EL (cell line): ENCODE data around the gene ST3GAL3.
"Not testable (repeated sequence)": the region's sequence is repeated elsewhere in the genome, so short reads cannot be mapped to it uniquely, and the experiment has no call there.

Experiments
- DNase-seq: peaks from one replicate; pipeline ENCODE4 v3.0.0-alpha.2; 2016

ST3GAL3 gene

DNA sequence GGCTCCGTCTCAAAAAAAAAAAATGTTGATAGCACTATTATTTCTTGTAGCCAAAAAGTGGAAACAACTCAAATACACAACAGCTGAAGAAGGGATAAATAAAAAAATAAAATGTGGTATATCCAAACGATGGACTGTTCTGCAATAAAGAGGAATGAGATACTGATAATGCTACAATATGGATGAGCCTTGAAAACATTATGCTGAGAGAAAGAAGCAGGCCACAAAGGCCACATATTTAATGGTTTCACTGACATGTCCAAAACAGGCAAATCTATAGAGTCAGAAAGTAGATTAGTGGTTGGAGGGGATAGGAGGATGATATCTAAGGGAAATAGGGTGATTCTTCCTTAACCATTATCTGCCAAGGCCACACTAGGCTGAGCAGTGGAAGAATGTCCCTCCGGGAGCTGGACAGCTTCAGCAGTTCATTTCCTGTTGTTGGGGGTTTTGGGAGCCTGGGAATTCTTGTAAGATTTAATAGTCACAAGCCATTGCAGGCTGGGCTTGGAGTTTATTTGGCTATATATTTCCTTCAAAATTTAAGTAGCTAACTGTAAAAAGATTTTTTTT lies 53.5 kb downstream of the ST3GAL3 start:
- peak; percentile 26 for DNase-seq

DNA sequence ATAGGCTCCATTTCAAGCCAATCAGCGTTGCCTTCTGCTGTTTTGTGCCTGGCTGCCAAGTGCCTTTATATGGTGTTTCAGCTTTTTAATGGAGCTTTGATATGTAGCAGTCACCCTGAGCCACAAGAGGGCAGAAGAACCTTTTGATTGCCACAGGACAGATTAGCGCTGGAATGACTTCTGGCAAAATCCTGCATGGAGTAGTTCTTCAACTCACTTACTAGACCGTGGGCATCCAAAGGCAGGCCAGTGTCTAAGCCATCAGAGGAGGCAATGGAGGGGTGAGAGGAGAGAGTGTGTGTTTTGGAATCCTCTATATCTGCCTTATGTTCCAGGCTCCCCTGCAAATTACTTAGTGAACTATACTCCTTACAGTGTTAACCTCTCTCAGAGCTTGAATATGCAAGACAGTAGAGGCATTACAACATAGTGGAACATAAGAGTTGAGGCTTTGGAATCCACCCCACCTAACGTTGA lies 56.2 kb downstream of the ST3GAL3 start:
- peak; percentile 86 for DNase-seq

- DNase-seq, result no peak
Observed at GRCh38 chr1:43764581-43764980, 57.2 kb downstream of the ST3GAL3 start.

DNA sequence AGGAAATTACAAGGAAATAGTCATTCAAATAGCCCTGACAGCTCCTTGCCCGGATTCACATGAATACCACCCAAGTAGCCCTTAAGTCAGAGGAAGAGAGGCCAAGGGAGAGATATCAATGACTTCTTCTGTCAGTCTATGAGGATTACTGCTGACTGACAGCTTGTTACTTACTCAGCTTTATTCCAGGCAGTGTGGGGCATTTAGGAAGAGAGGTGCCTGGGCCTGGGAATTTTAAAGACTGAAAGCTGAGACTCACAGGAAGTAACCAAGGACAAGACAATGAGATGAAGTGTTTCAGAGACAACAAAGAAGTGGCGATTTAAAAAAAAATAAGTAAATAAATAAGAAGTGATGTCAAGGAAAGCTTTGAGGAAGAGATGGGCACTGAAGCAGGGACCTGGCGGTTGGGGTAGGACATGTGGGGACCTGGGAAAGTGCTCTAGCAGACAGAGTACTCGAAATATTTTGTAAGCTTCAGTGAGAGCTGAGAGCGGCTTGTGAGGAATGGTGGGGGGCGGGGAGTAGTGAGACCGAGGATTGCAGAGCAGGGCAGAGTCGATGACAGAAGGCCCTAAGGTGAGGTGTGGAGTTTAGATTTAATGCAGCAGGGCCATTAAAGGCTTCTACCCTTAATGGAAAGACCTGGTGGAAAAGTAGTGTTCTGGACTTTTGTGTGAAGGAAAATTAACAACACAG lies 58.9 kb downstream of the ST3GAL3 start:
- no peak for DNase-seq

DNA sequence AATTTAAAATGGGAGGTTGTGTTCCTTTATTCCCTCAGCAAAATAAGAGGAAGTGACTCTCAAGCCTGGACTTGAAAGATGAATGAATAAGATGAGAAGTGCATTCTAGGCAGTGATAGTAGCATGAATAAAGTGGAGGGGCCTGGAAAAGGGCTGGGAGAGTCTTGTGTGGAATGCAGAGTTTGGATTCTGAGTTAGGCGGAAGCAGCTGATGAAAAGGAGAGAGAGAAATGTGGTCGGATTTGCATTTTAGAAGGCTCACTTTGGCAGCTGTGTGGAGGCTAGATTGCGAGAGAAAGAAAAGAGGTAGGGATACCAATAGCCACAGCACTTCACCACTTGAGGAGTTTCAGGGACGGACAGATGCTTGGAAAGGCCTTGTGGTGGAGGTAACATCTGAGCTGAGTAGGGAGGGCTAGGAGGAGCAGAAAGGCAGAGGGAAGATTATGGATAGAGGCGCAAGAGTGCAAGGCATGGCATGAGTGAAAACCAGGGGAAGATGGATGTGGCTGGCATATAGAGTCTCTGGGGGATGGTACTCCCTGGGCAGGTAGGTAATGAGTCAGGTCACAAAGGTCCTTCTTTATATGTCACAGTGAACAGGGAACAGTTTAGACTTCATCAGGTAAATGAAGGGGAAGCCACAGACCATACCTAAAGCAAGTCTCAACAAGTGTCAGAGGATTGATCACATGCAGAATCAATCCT lies 59.6 kb downstream of the ST3GAL3 start:
- DNase-seq, result no peak

DNA sequence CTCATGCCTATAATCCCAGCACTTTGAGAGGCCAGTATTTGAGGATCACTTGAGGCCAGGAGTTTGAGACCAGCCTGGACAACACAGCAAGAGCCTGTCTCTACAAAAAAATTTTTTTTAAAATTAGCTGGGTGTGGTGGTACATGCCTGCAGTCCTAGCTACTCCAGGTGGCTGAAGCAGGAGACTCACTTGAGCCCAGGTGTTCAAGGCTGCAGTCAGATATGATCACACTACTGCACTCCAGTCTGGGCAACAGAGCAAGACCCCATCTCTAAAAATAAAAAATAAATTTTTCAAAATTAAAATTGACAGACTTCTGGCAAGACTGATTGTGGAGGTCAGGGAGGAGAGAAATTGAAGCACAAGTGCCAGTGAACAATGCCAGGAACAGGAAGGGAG lies 60.8 kb downstream of the ST3GAL3 start:
- no peak for DNase-seq

DNA sequence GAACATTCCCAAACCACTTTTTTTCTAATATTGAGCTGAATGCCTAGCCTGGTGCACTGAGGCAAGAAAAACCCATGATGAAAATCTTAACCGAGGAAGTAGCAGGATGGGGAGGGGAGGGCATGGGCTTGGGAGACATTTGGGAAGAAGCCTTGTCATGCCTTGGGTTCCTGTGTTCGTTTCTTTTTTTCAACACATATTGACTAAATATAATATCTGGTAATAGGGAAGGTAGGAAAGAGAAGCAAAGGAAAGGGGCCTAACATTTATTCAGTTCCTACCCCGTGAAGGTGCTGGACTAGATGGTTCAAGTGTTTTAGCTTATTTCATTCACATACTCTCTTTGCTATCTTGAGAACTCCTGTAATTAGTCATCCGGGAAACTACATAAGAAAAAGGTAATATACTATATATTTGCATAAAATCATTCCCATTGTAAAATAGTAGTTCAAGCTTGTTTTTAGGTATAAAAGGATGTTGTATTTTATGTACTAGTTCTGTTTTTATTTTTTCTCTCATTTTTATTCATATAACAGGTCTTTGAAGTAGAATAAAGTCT lies 62.1 kb downstream of the ST3GAL3 start:
- no peak for DNase-seq

- DNase-seq, result no peak
Observed at GRCh38 chr1:43770111-43770510, 62.8 kb downstream of the ST3GAL3 start.

DNA sequence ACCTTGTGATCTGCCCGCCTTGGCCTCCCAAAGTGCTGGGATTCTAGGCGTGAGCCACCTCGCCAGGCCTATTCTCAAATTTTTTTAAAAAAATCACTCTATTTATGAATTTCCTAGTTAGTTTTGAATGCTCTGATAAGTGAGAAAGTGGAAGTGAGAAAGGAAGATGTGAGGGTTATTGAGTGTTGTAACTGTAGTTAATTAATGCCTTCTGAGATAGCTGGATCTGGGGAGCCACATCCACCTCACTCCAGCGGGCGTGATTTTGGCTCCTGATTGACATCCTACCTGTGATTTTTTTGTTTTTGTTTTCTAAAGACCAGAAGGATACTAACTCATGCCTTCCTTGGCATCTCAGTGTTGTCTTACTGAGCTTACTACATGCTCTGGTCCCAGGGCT lies 65.6 kb downstream of the ST3GAL3 start:
- DNase-seq, result no peak

DNA sequence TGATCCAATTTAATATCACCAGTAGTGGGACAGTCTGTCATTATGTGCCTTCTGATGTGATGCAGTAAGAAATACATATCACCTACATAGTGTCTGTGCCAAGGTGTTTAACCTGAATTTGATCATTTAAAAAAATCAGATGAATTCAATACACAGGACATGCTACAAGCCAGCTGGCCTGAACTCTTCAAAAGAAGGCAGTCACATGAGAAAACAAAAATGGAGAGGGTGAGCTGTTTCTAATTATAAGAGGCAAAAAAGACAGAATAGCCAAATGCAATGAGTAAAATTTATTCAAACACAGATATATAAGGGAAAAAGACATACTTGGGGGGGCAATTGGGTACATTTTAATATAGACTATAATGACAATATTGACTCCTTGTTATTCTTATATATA lies 66.5 kb downstream of the ST3GAL3 start:
- DNase-seq, result no peak

GRCh38 chr1:43774359-43774758 lies 67.0 kb downstream of the ST3GAL3 start:
- DNase-seq, result peak; percentile 81

- DNase-seq, result peak; percentile 59
Observed at GRCh38 chr1:43776043-43776761, 68.9 kb downstream of the ST3GAL3 start.

DNA sequence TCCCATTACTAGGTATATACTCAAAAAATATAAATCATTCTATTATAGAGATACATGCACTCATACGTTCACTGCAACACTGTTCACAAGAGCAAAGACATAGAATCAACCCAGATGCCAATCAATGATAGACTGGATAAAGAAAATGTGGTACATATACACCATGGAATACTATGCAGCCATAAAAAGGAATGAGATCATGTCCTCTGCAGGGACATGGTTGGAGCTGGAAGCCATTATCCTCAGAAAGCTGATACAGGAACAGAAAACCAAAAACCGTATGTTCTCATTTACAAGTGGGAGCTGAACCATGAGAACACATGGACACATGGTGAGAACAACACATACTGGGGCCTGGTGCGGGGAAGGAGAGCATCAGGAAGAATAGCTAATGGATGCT lies 70.6 kb downstream of the ST3GAL3 start:
- DNase-seq, result not testable (repeated sequence)

- DNase-seq, result no peak
Observed at GRCh38 chr1:43779266-43779665, 71.9 kb downstream of the ST3GAL3 start.

DNA sequence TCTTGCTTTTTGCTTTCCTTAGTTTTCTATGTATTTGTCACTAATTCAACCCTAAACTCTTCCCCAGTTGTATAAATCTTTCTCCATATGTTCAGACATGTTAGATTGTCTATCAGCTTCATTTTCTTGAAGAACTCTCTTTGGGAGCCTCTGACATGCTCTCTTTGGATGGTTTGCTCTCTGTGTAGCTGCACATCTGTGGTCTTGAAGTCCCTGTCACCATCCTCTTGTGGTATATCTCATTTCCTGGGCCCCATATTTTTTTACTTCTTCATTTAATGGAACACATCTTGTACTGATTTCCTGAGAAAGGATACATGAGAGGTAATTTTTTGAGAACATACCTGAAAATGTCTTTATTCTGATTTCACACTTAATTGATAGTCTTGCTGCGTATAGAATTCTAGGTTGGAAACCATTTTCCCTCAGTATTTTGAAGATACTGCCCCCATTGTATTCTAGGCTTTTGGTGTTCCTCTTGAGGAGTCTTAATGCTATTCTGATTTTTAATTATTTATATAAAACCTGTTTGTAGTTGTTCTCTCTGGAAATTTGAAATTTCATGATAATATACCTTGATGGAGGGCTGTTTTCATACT lies 72.6 kb downstream of the ST3GAL3 start:
- DNase-seq, result no peak

DNA sequence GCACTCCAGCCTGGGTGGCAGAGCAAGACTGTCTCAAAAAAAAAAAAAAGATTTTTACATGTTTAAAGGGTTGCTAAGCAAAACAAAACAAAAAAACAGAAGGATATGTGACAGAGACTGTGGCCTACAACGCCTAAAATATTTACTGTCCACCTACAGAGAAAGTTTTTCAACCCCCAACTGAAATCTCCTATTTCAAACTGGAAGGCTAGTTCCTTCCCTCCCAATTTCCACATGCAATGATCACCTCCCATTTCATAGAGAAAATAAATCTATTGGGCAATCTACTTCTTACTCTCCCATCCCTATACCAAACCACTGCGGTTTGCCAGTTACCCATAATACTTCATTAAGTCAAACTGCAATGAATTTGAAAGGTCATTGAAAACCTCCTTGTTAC lies 74.2 kb downstream of the ST3GAL3 start:
- no peak for DNase-seq

- no peak for DNase-seq
Observed at GRCh38 chr1:43783096-43783670, 75.8 kb downstream of the ST3GAL3 start.

- DNase-seq, result peak; percentile 45
Observed at GRCh38 chr1:43783671-43784205, 76.4 kb downstream of the ST3GAL3 start.

GRCh38 chr1:43786201-43786958 lies 79.0 kb downstream of the ST3GAL3 start:
- no peak for DNase-seq

- DNase-seq, result no peak
Observed at GRCh38 chr1:43786960-43787359, 79.6 kb downstream of the ST3GAL3 start.
